PC-3 (cell line): ENCODE measurements around the gene DACT2. TPM values are rescaled to one million over a fixed set of nuclear protein-coding genes. Genes with fewer than 3 reads are reported as not detected.

Experiments
- ATAC-seq: fragments of 200-7000 bp; cut with Tn5 transposase; 2 replicates; pipeline ENCODE4 v1.9.1; 2020; ENCODE audit warnings: mild to moderate bottlenecking, moderate library complexity
- BruUV-seq: library from RNA; stranded (reverse); fragments of 400-500 nt; replicated peaks from 2 replicates; lab custom pipeline; 2021; lab: Mats Ljungman, UMichigan
- CTCF ChIA-PET: fragments of 300-600 bp; sonication (Branson Sonifier 250); formaldehyde crosslinking; loops from one replicate; lab custom pipeline; 2022; ENCODE audit warnings: antibody characterized with exemption; lab: Charles Lee
- POLR2A ChIA-PET: fragments of 300-600 bp; sonication (Branson Sonifier 250); formaldehyde crosslinking; loops from one replicate; lab custom pipeline; 2022; ENCODE audit warnings: antibody characterized with exemption; ENCODE audit not compliant: unreplicated experiment; lab: Charles Lee
- DNase-seq: peaks from one replicate; pipeline ENCODE4 v3.0.0-alpha.2; 2015
- H2AFZ ChIP-seq: fragments of 300-600 bp; sonication (generic); 2 replicates; pipeline ENCODE4 v1.6.0; 2016; ENCODE audit warnings: antibody characterized with exemption, low read length
- H3F3A ChIP-seq: fragments of 300-600 bp; sonication (generic); one replicate; pipeline ENCODE4 v1.6.0; 2017; ENCODE audit warnings: antibody characterized with exemption, low read length, control low read depth, mild to moderate bottlenecking; ENCODE audit not compliant: unreplicated experiment
- H3K27ac ChIP-seq: fragments of 300-600 bp; sonication (generic); 2 replicates; pipeline ENCODE4 v1.5.1; 2016; ENCODE audit warnings: mild to moderate bottlenecking, low read length
- H3K27me3 ChIP-seq: fragments of 300-600 bp; sonication (generic); 2 replicates; pipeline ENCODE4 v1.6.1; 2016; ENCODE audit warnings: low read length, mixed read lengths
- H3K36me3 ChIP-seq: fragments of 300-600 bp; sonication (generic); 2 replicates; pipeline ENCODE4 v1.6.1; 2016; ENCODE audit warnings: low read depth, mixed run types, low read length, mixed read lengths
- H3K4me1 ChIP-seq: fragments of 300-600 bp; sonication (generic); 2 replicates; pipeline ENCODE4 v1.5.1; 2016; ENCODE audit warnings: low read length; ENCODE audit not compliant: insufficient read depth
- H3K4me2 ChIP-seq: fragments of 300-600 bp; sonication (generic); 2 replicates; pipeline ENCODE4 v1.6.0; 2016; ENCODE audit warnings: low read length
- H3K4me3 ChIP-seq: fragments of 300-600 bp; sonication (generic); 2 replicates; pipeline ENCODE4 v1.5.1; 2016; ENCODE audit warnings: mild to moderate bottlenecking, low read length, mixed read lengths
- H3K79me2 ChIP-seq: fragments of 300-600 bp; sonication (generic); 2 replicates; pipeline ENCODE4 v1.6.1; 2017; ENCODE audit warnings: low read length, mixed read lengths
- H3K9ac ChIP-seq: fragments of 300-600 bp; sonication (generic); 2 replicates; pipeline ENCODE4 v1.6.0; 2016; ENCODE audit warnings: mild to moderate bottlenecking, low read length
- H3K9me2 ChIP-seq: fragments of 300-600 bp; sonication (generic); replicated peaks from 2 replicates; pipeline ENCODE4 v1.6.1; 2016; ENCODE audit warnings: mixed run types, low read length, mixed read lengths
- H3K9me3 ChIP-seq: fragments of 300-600 bp; sonication (generic); 2 replicates; pipeline ENCODE4 v1.6.1; 2016; ENCODE audit warnings: low read length, mixed read lengths
- H4K20me1 ChIP-seq: fragments of 300-600 bp; sonication (generic); 2 replicates; pipeline ENCODE4 v1.6.1; 2016; ENCODE audit warnings: low read length, mixed read lengths
- CTCF ChIP-seq: fragments of 300-600 bp; sonication (generic); conservative IDR thresholded peaks from 2 replicates; pipeline ENCODE4 v1.5.1; 2017; ENCODE audit warnings: antibody characterized with exemption, low read depth, mild to moderate bottlenecking, low read length
- EZH2 ChIP-seq: fragments of 300-600 bp; sonication (generic); IDR thresholded peaks from one replicate; pipeline ENCODE4 v1.6.1; 2017; ENCODE audit warnings: antibody characterized with exemption, mild to moderate bottlenecking, low read length; ENCODE audit not compliant: unreplicated experiment
- EZH2phosphoT487 ChIP-seq: fragments of 300-600 bp; sonication (generic); IDR thresholded peaks from 2 replicates; pipeline ENCODE4 v1.6.1; 2018; ENCODE audit warnings: mild to moderate bottlenecking, antibody characterized with exemption, low read length, borderline replicate concordance
- intact Hi-C: fragments of 100-400 bp; cut with micrococcal nuclease; formaldehyde crosslinking; loops from 2 replicates; pipeline ENCODE4 v1.9.0; 2023
- total RNA-seq: library from RNA; depleted of rRNA; stranded (reverse); fragments of >200 nt; gene quantifications from 2 replicates; pipeline ENCODE4 v1.2.3, GENCODE V29; 2014

Gene DACT2
- total RNA-seq, 1 experiment from 2014 or later, result not detected

DNA sequence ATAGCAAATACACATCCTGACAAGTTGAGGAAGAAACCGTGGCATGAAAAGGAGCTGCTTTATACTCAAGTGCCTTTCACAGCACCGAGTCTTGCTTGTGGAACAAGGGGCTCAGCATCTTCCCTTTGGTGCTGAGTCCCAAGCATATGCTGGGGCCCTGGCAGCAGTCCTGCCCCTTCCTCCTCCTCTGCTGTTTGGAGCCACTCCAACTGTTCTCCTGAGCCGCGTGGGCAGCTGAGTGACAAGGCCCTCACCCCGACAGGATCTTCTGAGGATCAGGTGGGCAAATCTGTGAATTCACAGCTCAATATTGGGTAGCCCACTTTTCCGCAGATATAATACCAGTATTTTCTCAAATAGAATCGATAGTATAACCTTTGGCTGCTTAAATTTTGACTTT is 24.7 kb downstream of the DACT2 start:
- Histone ChIP-seq H4K20me1 (no peaks in the 10 kb centered on the region), H3K27me3 (peaks cover 43% of the 10 kb centered on the region), H3K4me2 (no peak overlapping the region), H3K27ac (no peak overlapping the region), H2AFZ (no peak overlapping the region), H3K36me3 (no peaks in the 10 kb centered on the region), H3K9me2 (no peaks in the 10 kb centered on the region), H3K4me3 (no peak overlapping the region), H3K79me2 (no peaks in the 10 kb centered on the region), H3K4me1 (no peaks in the 10 kb centered on the region), H3K9ac (no peak overlapping the region), H3F3A (no peaks in the 10 kb centered on the region), H3K9me3 (no peaks in the 10 kb centered on the region)
- POLR2A ChIA-PET, result no interaction called here
- ATAC-seq, result no peak
- DNase-seq, result no peak
- CTCF ChIA-PET, result no interaction called here
- no TSS peak for BruUV-seq
- TF ChIP-seq EZH2, result no peak
- TF ChIP-seq CTCF, result no peak
- no peak for TF ChIP-seq EZH2phosphoT487
- intact Hi-C loops, result no loop called here

GRCh38 chr6:168293636-168294530 is 25.7 kb downstream of the DACT2 start:
- no peaks in the 10 kb centered on the region for H3F3A ChIP-seq
- H3K27me3 ChIP-seq, result peaks cover 43% of the 10 kb centered on the region
- TF ChIP-seq EZH2 (no peak), CTCF (no peak), EZH2phosphoT487 (no peak)
- ChIA-PET POLR2A (no interaction called here), CTCF (no interaction called here)
- intact Hi-C loops, result no loop called here
- H3K9me2 ChIP-seq, result no peaks in the 10 kb centered on the region
- no peaks in the 10 kb centered on the region for H4K20me1 ChIP-seq
- no peak overlapping the region for H3K27ac ChIP-seq
- no peak overlapping the region for H2AFZ ChIP-seq
- no peak for DNase-seq
- H3K79me2 ChIP-seq, result no peaks in the 10 kb centered on the region
- BruUV-seq, result no TSS peak
- no peaks in the 10 kb centered on the region for H3K9me3 ChIP-seq
- no peak overlapping the region for H3K4me3 ChIP-seq
- no peak for ATAC-seq
- H3K4me1 ChIP-seq, result no peaks in the 10 kb centered on the region
- no peak overlapping the region for H3K4me2 ChIP-seq
- no peaks in the 10 kb centered on the region for H3K36me3 ChIP-seq
- no peak overlapping the region for H3K9ac ChIP-seq

- Histone ChIP-seq H3F3A (no peaks in the 10 kb centered on the region), H3K4me2 (no peak overlapping the region), H3K9me2 (no peaks in the 10 kb centered on the region), H4K20me1 (no peaks in the 10 kb centered on the region), H3K27ac (no peak overlapping the region), H3K4me3 (no peak overlapping the region), H3K27me3 (peaks cover 51% of the 10 kb centered on the region), H3K4me1 (no peaks in the 10 kb centered on the region), H2AFZ (no peak overlapping the region), H3K9ac (no peak overlapping the region), H3K36me3 (no peaks in the 10 kb centered on the region), H3K9me3 (no peaks in the 10 kb centered on the region), H3K79me2 (no peaks in the 10 kb centered on the region)
- no TSS peak for BruUV-seq
- intact Hi-C loops, result no loop called here
- ATAC-seq, result no peak
- ChIA-PET POLR2A (no interaction called here), CTCF (no interaction called here)
- TF ChIP-seq CTCF (no peak), EZH2 (no peak), EZH2phosphoT487 (no peak)
- DNase-seq, result no peak
These were observed 26.8 kb downstream of the DACT2 start for GRCh38 chr6:168292826-168293225.
